LoVo (cell line): ENCODE data around the gene PREP.

Experiments used
- DNase-seq: peaks from one replicate; pipeline ENCODE4 v3.0.0-alpha.2; 2016; ENCODE audit warnings: low spot score

Gene PREP

DNA sequence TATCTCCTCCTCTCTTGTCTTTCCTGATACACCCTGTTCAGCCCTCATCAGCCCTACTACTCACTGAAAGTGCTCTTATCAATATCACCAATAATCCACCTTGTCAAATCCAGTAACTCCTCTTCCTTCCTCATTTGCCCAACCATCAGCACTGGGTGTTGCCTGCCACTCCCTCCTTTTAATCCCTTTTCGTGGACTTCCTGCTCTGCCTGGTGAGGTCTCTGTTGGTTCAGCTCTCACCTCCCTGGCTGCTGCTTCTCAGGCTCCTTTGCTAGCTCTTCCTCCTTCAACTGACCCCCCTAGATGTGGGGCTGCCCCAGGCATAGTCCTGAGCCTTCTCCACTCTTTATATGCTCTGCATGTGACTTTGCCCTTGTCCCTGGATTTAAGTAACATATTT, 92.5 kb downstream of the PREP start:
- peak; percentile 14 for DNase-seq

DNA sequence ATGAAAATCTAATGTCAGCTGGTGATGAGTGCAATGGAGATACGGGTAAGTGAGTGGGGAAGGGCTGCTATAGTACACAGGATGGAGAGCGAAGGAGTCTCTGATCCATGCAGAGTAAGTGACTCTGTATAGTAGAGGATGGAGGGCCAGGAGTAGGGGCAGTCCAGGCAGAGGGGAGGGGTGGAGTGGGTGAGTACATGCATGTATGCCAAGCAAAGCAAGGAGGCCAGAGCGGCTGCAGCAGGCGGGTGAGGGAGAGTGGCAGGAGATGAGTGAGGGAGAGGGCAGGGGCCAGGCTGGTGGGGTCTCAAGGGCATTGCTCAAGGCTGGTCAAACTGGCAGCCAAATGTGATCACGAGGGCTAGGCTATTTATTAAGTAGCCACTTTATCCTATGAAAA, 94.0 kb downstream of the PREP start:
- no peak for DNase-seq

DNA sequence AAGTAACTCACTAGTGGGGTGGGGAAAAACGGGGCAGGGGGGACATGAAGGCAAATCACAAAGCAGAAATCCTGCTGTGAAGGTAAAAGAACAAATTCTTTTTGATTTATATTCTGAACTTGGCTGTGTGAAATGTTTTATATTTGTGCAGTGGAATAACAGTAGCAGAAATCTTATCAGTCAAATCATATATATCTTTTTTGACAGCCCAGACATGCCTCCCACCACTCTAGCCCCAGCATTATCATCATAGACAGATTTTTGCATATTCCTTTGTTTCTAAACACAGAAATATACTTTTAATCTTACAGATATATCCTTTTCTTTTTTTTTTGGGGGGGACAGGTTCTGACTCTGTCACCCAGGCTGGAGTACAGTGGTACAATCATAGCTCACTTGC, 97.4 kb downstream of the PREP start:
- DNase-seq, result no peak

DNA sequence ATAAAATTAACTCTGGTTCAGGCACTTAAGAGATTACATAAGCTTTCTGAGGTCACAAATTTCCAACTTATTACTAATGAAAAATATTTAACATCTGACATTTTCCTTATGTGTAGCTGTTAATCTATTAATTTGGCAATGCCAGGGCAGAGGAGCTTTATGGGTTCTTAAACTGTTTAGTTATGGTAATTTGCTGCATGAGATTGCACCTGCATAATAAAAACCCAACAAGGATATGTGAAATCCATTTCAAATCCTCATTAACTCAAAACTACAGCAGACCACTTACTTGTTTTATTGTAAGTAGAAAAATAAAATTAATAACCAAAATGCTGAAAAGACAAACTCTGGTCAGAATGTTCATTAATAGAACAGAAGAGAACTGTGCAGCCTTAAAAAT, 98.1 kb downstream of the PREP start:
- DNase-seq, result no peak

DNA sequence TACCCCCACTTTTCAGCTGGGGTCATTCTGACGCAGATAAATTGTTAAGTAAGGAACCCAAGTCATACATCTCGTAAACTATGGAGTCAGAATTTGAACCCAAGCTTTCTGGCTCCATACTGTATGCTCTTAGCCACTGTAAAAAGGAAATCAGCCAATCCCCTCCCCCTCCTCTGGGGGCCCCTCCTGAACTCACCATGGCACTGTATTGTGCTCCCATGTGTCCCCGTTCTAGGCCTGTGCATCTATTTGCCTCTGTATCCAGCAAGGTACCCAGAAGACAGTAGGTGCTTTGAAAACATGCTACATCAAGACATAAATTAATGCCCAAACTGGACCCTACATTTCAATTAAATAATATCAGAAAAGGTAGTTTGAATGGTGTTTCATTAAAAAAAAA, 98.5 kb downstream of the PREP start:
- no peak for DNase-seq

DNA sequence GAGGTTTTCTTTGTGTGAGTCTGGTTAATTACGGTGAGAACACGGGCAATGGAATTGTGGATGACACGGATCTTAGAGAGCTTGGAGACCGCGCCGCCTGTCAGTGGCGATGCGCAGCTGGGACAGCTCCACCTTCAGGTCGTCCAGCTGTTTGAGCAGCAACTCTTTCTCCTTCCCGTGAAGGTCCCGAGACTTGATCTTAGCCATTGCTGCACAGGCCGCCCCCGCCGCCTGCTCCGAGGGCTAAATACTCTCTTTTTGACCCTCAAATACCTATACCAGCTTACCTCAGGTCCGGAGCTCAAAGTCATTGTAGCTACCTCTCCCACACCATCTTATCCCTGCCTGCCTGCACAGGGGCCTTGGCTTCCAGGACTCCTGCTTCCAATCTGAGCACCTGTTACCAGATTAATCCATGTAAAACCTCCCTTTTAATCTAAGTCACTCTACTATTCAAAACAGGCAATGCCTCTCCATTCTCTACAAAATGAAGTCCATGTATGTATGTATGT, 100.2 kb downstream of the PREP start:
- DNase-seq, result no peak

DNA sequence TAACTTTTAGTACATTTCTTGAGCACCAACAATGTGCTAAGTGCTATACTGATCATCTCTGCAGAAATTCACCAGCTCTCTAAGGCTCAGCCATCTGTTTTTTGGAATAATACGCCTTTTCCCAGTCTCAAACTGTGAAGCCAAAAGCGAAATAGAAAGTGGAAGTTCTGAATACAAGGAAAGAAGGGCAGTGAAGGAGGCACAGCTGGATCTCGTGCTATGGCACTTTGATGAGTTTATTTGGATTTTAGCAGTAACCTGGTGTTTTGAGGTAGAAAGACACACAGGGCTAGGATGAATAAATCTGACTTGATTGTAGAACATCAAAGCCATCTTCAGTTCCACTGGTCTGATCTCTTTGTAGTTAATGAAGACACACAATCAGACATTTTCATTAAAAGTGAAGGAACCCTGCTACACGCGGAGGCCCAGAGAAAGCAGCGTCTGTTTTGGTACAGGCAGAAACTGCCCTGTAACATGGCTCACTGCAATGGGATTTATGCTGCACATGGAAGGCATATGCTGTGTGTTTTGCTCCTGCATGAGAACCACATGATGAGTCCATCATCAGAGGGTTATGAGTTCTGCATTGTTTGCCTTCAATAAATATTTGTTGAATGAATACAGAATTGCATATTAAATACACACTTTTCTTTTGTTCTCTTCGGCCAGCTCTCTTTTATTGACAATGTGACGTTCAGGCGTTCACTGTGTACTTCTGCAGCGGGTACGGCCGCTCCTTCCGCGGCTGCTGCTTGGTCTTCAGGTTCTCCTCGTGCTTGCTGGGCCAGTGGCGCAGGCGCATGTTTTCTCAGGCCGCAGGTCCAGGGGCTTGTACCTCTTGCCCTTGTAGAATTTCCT, 100.9 kb downstream of the PREP start:
- no peak for DNase-seq

DNA sequence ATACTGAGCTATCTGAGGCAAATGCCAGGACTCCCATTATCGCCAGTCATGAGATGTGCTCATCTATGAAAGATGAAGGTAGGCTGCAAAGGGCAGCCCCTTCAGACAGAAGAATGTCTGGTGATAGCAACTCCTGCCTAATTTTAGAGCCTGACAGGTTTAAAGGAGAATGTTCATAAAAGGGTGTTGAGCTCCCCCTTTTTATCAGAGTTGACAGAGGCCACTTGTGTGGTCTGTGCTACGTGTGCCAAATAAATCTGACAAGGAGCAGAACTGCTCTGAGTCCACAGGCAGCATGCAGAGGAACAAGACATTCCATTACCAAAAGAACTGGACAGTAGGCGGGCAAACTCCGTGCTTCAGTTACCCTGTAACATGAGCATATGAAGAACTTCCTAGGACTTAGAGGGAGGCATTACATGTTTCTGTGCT, 101.8 kb downstream of the PREP start:
- no peak for DNase-seq

DNA sequence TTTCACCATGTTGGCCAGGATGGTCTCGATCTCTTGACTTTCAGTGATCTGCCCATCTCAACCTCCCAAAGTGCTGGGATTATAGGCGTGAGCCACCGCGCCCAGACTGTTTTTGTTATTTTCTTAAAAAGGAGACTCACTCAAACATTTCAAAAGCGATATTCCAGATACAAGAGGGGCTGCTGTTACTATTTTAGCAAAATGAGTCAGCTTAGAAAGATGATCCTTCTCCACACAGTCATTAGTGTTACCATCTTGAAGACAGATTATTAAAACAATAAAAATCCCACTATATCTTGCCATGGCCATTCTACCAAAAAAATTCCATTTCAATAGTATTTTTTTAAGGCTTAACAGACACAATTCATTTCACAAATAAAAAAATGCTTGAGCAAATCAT, 102.8 kb downstream of the PREP start:
- DNase-seq, result no peak

DNA sequence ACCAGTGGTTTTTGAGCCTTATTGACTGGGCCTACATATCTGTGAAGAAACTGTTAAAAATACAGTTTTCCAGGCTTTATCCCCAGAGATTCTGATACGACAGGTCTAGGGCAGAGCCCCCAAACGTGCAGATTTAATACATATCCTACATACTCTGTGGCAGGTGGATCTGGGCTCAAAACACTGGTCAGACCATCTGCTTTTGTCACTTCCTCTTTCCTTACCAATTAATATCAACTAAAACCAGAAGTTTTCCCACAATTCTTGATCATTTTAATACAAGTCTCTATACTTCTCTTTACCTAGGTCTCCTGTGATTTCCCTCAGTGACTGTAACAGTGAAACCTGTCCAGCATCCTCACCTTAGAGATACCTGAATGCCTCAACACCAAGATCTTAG, 108.8 kb downstream of the PREP start:
- no peak for DNase-seq

DNA sequence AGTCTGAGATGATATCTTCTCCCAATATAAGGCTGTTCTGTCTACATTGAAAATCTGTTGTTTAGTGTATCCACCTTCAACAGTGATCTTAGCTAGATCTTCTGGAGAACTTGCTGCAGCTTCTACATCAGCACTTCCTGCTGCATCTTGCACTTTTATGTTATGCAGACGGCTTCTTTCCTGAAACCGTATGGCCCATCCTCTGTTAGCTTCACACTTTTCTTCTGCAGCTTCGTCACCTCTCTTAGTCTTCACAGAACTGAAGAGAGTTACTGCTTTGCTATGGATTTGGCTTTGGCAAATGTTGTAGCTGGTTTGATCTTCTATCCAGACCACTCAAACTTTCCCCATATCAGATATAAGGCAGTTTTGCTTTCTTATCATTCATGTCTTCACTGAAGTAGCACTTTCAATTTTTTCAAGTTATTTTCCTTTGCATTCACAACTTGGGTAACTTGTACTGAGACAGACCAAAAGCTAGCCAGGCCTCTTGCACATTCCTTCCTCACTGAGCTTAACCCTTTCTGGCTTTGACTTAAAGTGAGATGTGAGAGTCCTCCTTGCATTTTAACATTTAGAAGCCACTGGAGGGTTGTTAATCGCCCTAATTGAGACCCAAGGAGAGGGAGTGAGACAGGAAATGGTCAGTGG, 110.1 kb downstream of the PREP start:
- no peak for DNase-seq

DNA sequence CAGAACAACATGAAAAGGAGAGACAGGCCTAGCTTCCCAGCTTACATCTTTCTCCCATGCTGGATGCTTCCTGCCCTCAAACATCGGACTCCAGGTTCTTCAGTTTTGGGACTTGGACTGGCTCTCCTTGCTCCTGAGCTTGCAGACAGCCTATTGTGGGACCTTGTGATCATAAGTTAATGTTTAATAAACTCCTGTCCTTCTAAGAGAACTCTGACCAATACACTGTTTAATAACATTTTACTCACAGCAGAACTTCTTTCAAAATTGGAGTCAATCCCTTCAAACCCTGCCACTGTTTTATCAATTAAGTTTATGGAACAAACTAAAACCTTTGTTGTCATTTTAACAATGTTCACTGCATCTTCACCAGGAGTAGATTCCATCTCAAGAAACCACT, 111.4 kb downstream of the PREP start:
- no peak for DNase-seq

DNA sequence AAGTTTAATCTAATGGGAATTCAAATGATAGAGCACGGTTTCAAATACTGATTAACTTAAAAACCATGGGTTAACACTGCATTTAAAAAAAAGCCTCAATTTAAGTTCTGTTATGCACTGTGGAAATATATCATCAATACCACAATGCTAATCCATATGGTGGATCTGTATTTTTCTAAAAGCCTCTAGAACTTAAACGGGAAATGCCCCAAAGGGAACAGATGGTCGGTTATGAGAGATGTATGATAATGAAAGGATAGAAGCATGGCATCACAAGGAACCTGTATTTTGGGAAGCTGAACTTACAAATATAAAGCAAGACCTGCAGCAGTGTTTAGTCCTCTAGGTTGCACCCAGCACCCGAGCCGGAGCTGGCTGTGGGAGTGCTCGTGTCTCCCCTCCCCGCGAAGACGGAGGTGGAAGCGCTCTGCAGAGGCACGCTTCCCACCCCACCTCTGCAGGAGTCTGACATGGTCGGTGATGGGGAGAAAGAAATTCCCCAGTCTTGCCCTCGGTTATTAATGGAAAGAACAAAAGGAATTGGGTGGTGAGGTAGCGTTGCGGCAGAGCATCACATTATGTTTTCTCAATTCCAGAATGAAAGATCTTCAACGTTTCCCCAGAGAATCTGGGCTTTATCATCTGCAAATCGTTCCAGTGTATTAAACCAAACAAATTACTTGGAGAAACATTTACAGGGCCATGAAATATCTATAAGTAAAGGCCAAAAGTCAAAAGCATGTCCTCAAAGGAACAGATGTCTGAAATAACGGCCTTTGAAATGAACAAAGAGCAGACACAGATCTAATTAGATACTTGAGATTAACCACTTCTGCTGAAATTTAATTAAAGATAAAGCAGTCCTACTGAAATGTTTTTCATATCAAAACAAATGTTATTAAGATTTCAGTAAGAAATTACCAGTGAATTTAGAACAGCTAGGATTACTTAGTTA, 120.0 kb downstream of the PREP start:
- no peak for DNase-seq

DNA sequence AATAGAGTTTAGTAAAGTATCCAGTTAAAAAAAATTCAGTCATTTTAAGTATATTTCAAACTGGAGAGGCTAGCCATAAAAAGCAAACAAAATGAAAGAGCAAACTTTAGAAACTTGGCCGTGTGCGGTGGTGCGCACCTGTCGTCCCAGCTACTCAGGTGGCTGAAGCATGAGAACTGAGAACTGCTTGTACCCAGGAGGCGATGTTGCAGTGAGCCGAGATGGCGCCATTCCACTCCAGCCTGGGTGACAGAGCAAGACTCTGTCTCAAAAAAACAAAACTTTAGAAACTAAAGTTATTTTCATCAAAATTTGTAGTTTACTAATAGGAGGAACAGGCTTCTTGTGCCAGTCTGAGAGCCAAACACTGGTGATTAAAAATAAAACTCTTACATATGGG, 122.8 kb downstream of the PREP start:
- DNase-seq, result no peak

DNA sequence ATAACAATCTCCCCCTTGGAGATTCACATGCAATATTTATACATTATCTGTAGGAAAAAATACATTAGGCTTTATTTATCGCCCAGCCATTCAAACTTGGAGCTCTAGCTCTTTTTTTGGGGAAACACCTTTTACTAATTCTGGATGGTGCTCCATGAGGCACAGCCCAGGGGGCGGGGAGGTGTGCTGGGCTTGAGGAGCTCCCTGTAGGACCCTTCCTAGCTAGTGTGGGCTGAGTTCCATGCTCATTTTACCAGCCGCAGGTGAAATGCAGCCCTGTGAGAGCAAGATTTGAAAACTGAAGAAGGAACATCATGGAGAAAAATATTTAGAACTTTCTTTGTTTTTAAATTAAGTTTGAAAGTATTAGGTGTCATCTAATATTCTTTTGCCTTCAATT, 123.4 kb downstream of the PREP start:
- no peak for DNase-seq

DNA sequence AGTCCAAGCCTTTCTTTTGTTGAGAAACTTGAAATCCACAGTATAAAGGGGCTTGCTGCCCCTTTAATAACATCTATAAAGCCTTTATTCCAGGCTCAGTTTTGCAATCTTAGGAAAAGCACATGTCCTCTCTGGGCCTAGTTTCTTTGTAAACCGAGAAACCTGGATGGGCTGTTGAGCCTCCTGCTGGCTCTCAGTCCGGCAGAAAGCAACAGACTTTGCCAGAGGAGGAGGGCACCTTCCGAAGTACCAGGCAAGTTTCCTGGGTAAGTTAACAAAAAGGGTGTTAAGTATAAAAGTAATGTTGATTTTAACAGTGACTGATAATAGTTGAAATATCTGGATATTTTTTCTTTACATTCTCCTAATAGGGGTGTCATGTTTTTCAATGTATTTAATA, 124.1 kb downstream of the PREP start:
- no peak for DNase-seq

DNA sequence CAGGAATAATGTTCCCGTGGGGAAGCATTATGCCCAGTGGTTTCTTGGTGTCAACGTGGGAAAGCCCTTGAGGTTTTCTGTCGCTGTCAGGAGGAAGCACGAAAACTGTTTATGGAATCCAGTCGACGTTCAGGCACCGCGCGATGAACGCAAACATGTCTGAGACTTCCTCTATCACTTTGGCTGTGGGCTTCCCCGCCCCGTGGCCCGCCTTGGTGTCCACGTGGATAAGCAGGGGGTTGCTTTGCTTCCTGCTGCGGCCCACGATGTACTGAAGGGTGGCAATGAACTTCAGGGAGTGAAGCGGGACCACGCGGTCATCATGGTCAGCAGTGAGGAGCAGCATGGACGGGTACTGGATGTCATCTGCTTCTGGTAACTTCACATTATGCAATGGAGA, 124.8 kb downstream of the PREP start:
- DNase-seq, result no peak

DNA sequence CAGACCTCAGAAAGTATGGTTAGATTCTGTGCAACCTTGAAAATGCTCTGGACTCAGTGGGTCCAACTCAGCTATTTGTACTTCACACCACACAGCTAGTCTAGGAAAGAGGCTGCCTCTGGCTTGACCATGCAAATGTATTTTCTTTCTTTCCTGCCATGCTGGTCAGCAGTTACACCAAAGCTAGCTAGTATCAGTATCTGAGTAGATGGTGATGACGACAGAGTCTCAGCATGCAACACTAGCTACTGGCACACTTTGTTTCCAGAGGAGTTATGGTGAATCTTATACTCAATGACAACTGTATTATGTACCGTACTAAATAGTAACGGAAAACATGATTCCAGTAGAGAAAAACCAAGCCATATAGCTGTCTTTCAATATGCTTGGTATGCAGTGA, 126.5 kb downstream of the PREP start:
- no peak for DNase-seq

DNA sequence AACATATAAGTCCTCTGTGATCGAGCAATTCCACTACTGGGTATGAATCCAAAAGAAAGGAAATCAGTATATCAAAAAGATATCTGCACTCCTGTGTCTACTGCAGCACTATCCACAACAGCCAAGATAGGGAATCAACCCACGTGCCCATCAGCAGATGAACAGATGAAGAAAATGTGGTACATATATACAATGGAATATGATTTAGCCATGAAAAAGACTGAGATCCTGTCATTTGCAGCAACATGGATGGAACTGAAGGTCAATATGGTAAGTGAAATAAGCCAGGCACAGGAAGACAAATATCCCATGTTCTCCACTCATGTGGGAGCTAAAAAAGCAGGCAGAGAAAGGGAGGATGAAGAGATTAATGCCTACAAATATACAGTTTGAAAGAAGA, 127.3 kb downstream of the PREP start:
- DNase-seq, result no peak

DNA sequence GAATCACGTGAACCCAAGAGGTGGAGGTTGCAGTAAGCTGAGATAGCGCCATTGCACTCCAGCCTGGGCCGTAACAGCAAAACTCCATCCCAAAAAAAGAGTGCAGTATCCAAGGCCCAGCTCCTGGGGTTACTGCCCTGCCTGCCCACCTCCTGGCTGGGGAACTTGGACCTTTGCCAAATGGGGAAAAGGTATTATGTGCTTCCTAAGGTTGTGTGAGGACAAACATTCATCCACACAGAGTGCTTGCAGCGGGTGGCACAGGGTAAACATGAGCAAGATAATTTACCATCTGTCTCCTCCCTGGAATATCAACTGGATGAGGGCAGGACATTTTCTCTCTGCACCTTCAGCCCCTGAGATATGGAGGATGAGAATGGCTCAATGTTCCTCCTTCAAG, 128.2 kb downstream of the PREP start:
- DNase-seq, result no peak

DNA sequence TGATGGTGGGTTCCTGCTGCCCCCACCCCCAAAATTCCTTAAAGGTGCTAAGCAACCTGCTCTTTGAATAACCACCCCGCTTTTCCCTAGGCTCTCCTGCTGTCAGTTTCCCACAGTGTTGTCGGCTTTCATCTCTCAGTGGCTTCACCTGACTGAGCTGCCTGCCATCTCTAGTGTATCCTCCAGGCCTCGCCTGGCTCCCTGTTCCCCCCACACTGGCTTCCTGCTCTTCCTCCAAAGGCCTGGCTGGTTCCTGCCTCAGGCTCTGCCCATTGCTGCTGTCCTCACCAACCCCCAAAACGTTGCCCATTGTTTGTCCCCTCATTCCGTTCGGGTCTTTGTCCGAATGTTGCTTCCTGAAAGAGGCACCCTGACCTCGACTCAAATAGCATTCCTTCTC, 129.3 kb downstream of the PREP start:
- no peak for DNase-seq

DNA sequence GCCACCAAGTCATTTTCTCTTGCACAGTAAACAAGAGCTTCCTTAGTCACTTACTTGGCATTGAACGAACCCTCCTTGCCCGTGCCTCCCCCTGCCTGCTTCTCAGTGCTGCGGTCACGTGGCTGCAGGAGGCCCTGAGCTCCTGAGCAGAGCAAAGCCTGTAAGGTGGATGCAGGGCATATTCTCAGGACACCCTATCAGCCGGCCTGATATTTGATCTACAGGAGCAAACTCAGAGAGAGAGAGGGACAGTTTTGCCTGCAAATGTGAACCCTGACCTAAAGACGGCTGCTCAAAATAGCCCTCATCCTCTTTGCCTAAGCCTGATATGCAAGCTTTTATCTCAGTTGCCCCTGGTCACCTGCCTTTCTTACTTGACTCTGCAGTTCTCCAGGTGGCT, 130.1 kb downstream of the PREP start:
- DNase-seq, result no peak

DNA sequence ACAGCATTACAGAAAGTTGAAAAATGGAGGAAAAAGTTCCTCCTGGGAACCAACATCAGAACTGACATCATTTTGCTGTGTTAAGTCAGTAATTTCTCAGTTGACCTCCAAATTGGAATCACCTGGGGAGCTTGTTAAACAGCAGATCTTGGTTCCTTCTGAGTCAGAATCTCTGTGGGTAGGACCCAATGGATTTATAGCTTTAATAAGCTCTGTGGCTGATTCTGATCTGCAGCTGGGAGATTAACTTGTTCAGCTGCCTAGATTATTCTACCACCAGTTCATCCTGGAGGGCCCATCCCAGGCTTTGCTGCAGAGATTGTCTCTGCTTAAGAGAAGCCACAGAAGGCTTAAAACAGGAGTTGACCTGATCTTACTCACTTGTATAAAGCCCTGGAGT, 132.4 kb downstream of the PREP start:
- no peak for DNase-seq
